ENCODE data around the gene ARMC6.

ARMC6 gene

DNA sequence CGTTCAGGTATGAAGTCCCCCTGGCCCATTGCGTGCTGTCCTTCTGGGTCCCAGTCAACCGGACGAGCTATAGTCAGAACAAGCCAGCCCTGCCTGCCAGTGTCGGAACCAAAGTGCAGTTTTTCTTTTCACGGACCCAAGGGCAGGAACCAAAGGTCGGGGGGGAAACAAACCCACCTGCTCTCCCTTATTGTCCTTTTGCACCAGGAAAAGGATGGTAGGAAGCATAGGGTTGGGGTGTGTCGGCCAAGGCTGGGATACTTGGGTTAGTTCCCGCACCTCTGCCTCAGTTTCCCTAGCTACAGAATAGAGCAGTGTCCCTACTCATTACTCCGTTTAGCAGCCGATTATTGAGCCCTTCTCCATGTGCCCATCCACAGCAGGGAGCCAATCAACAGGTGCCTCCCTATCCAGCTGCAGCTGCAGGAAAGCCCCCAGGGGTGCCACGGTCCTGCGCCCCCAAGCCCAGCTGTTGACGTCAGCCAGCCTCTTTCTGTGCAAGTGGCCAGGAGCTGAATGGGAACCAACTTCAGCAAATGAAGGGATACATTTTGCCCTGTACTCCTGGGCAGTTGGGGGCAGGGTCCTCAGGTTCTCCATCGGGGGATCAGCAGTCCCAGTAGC lies 21.0 kb downstream of the ARMC6 start:
- DNase-seq (ENCODE audit: low read depth in 2 of 2): no peak

DNA sequence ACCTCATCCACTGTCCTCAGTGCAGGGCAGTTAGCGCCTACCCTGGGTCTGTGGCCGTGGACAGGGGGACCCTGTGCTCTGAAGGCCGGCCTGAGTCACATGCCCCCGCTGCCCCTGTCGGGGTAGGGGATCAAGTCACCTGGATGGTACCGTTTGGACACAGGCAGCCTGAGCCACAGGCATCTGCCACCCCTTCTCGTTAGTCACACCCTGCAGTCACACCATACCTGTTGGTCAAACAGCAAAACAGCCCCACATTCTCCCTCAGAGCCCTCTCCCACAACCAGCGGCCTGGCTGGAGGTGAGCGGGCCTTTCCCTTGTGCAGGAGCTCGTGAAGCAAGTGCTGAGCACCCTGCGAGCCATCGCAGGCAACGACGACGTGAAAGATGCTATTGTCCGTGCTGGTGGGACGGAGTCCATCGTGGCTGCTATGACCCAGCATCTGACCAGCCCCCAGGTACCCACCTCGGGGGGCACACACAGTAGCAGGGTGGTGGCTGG lies 21.6 kb downstream of the ARMC6 start:
- no peak for DNase-seq (ENCODE audit: low read depth in 2 of 2)

DNA sequence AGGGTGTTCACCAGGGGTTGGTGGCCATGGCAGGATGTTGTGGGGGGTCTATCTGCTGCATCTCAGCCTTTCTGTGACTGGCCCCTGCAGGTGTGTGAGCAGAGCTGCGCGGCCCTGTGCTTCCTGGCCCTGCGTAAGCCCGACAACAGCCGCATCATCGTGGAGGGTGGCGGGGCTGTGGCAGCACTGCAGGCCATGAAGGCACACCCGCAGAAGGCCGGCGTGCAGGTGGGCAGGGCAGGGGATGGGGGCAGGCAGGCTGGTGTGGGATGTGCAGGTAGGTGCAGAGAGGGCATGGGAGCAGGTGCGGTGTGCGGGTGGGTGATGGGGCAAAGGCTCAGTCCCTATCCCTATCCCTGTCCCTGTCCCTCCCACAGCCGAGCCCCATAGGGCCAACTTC lies 22.3 kb downstream of the ARMC6 start:
- DNase-seq (ENCODE audit: low read depth in 2 of 2): no peak

DNA sequence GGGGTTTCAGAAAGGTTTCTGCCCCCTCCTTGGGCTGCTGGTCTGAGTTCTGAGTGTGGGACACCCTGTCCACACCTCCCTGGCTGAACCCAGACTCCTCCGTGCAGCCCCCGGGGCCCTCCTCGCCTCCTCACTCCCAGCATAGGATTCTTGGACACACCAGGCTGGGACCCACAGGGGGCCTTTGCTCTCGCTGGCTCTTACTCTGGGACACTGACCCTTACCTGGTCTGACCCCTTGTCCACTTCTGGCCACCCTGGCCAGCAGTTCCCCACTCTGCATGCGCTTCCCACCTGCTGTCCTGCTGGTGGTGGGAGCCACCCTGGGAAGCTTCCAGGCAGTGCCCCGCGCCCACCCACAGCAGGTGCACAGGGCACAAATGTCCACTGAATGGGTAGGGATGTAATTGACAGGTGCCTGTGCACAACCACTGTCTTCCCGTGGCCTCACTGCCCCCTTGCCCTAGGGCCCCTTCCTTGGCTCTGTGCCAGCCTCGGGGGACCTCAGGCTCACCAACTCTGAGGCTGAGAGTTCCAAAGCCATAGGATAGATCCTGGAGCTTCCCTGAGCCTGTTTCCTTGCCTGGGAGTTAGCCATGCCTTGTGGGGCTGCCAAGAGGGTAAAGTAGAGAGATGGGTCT lies 23.4 kb downstream of the ARMC6 start:
- DNase-seq (ENCODE audit: low read depth in 2 of 2): no peak

DNA sequence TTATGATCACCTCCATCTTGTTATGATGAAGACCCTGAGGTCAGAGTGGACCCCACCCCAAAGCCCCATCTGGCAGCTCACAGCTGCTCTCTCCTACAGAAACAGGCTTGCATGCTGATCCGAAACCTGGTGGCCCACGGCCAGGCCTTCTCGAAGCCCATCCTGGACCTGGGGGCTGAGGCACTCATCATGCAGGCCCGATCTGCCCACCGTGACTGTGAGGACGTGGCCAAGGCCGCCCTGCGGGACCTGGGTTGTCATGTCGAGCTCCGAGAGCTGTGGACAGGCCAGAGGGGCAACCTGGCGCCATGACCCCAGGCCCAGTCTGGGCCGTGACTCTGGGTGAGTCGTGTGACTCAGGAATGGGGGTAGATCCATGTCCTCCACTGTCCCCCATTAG lies 23.9 kb downstream of the ARMC6 start:
- DNase-seq (ENCODE audit: low read depth in 2 of 2): no peak

DNA sequence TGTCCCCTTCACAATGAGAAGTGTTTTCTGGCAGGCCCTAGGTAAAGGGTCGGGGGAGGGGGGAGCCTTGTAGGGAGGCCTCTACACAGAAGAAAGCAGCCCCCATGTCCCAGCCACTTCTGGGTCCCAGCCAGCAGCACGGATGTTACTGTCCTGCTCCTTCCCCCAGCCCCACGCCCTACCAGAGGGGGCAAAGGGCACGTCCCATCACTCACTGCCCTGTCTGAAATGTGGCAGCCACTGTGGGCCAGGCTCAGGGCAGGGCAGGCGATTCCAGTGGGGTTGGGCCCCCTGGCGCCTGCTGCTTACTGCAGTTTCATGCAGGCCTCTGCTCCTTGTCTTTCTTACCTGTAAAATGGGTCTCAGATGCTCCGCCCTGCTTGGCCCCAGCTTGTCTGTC lies 24.3 kb downstream of the ARMC6 start:
- no peak for DNase-seq (ENCODE audit: low read depth in 2 of 2)

DNA sequence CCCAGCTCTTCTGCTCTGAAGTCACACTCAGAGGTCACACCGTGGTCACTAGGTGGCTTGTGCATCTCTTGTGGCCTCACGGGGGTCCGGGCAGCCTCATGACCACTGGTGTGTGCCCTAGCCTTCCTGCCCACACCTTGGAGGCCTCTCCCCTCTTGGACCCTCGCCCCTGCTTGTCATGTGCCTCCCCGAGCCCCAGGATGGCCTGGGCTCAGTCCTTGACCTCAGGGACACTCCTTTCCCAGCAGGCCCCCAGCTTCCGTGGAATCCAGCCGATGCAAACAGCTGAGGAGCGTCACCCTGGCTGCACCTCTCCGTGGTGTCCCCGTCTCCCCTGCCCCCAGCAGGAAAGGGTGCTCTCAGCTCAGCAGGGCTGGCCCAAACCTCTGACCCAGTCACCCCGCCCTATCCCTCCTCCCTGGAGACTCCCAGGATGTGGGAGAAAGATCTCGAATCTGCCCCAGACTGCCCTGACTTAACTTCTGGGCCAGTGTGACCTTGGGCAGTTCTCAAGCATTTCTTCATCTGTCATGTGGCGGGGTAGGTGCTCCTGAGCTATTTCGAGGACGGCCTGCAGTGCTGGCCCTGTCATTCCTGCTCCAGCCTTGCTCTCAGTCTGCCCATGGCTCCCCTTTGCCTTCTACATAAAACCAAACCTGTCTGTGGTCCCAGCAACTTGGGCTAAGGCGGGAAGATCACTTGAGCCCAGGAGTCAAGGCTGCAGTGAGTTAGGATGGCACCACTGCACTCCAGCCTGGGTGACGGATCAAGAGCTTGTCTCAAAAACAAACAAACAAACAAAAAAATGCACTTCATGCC lies 25.8 kb downstream of the ARMC6 start:
- no peak for DNase-seq (ENCODE audit: low read depth in 2 of 2)

DNA sequence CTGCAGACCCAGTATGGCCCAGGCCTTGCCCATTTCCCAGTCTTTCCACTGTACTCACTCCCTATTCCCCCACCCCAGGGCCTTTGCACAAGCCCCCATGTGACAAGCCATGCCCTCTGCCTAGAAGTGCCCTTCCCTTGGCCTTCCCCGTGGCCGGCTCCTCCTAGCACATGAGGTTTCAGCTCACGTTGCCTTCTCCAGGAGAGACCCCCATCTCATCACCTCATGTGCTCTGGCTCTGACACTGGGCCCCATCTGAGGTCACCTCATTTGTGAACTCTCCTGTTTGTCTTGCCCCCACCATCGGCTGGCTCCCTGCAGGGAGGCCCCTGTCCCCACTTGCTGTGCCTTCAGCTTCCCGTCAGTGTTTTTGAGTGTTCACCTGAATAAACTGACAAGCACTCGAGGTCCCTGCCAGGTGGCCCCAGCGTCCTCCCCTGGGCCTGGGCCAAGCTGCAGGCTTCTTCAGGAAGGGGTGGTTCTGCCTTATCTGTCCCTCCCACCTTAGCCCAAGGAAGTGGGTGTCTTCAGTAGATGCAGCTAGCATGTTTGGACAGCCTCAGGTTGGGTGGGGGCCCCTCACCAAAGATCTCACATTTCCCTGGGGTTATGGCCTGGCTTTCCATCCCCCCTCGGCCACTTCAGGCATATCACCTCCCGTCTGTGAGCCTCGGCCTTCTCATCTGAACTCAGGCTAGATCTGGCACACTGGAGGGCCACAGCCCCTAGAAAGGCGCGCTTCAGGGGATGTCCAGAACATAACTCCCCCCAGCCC lies 26.6 kb downstream of the ARMC6 start:
- DNase-seq (ENCODE audit: low read depth in 2 of 2): no peak

DNA sequence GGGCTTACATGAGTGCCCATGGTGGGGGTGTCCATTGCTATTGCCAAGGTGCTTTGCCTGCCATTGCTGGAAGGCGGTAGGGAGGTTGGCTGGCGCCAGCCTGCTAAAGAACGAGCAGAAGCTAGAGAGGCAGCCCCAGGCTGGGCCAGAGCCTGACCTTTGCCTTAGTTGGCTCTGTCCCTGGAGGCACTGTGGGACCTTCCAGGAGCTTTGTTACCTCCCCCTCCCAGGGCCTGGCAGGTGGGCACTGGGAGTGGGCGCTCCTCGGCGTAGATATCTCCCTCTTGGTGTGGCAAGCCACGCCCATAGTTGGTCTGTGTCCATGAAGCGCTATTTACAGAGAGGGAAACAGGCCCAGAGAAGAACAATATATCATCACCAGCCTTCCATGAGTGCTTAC lies 28.1 kb downstream of the ARMC6 start:
- no peak for DNase-seq (ENCODE audit: low read depth in 2 of 2)

DNA sequence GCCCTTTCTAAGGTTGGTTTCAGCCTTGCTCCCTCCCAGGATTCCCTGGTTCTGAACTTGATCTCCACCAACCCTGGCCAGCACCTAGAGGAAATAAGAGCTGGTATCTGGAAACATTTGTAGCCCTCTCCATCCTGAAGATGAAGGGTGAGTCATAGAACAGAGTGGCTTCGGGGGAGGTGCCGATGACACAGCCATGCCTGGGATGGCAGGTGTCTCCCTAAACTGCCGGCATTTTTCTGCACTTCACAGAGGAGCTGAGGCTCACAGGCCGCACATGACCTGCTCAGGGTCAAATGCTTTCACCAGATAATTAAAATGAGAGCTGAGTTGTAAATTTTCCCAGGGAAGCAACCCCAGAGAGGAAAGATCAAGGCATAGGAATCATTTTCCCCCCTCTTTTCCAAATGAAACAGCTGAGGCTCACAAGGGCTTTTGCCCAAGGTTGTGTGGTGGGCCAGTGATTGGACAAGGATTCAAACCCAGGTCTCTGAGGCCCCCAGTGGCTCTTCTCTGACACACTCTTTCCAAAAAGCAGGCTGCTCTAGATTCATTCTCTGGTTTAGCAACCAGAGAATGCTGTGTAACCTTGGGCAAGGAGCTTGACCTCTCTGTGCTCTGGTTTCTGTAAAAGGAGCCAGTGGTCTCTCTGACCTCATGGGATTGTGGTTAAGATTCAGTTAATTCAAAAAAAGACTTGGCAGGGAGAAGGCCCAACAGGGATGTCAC lies 29.2 kb downstream of the ARMC6 start:
- DNase-seq (ENCODE audit: low read depth in 2 of 2): peak in 1 of 2 donors; percentile 15

DNA sequence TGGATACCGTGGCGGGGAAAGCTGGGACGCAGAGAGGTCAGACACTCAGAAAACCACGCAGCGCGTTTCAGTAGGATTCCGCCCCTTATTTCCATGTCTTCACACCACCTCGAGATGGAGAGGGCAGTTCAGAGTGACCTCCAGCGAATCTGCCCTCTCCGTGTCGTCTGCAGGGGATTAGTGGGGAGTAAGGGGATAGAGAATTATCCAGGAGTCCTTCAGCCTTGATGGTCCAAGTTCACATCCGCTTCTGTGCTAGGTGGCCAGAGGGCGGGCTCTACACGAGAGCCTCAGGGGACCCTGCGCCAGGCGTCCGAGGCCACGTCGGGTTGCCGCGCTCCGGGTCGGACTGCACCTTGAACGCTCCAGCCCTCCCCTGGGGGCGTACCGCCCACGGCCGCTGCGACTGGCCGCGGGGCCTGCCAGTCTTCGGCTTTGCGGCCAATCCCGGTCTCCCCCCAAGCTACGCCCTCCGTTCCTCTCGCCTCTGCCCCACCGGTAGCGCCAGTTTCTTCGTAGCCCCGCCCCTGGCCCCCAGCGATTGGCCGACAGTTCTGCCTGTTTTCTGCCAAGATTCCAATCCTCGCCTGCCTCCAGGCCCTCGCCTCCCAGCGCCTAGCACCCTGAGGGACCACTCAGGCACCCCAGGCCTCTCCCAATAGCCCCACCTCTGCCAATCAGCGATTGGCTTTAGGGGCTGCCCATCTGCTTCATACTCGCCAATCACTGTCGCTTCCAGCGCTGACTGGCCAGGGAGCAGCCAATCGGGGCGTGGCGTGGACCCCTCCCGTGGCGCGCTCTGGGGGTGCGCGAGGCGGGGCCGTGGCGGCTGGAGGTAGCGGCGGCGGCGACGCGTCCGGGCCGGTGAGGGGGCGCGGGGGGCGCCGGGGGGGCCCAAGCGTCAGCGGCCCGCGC lies 30.0 kb downstream of the ARMC6 start, which contains the start of gene SLC25A42:
Gene SLC25A42, plus strand, starts transcription at position 812 of the 915 bp plus-strand sequence. CDS start 32,131 bp downstream, outside the sequence.
- DNase-seq (ENCODE audit: low read depth in 2 of 2): peak; percentile 97

DNA sequence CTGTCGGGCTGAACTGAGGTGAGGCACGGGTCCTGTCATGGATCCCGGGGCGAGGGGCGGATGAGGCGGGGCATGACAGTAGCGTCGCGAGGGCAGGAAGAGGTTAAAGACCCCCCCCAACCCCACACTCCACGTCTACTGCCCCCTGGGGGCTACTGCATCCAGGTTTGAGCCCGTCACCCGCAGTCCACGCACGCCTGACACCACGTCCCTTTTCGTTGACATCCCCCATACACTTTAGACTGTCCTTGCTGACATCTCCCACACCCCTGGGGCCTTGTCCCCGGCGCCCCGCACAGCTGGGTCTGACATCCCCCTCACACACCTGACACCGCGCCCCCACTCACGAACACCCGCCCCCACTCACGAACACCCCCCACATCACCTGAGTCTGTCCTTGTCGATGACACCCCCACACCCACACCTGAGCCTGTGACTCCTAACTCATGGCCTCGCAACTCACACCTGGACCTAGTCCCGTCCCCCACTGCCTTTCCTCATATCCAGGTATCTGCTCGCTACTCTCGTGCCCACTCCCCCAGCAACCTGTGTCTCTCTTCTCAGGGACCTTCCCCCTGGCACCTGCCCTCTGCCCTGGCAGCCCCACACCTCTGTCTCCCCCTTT lies 30.8 kb downstream of the ARMC6 start:
- no peak for DNase-seq (ENCODE audit: low read depth in 2 of 2)

DNA sequence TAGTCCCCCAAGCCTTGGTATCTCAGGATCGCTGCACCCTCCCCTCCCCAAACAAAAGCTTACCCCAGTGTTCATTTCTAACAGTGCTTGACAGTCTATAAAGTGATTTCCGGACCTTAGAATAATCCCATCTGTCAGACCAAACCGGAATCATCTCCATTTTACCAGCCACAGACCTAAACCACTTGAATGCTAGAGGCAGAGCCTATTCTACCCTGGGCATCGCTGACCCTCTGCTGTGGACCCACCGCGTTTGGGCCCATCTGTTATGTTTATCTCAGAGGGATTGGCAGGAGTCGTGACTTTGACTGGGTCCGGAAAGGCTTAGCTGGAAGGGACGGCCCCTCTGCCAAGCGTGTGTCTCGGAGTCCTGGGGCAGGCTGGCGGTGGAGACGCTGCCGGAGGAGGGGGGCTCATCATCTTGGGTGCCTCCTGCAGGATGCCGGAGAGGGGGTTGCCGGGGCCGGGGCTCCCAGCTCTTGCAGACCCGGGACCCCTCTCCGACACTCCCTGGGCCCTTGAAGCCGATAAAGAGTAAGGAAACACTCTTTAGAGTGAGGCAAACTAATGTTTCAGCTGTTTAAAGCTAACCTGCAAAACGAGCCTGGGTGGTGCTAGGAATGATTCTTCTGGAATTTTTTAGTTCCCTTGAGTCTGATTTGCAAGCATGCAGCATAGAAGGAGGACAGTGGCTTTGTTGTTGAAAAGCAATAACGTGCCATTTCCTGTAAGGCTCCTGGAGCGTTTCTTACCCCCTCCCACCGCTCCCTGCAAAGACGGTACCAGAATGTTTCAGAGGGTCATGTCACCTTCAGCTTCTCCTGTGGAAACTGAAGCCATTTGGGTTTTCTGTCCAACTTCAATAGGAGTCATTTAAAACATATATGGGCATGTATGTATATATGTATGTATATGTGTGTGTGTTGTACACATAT lies 31.7 kb downstream of the ARMC6 start:
- peak; percentile 3 to 19 for DNase-seq (ENCODE audit: low read depth in 2 of 2)

DNA sequence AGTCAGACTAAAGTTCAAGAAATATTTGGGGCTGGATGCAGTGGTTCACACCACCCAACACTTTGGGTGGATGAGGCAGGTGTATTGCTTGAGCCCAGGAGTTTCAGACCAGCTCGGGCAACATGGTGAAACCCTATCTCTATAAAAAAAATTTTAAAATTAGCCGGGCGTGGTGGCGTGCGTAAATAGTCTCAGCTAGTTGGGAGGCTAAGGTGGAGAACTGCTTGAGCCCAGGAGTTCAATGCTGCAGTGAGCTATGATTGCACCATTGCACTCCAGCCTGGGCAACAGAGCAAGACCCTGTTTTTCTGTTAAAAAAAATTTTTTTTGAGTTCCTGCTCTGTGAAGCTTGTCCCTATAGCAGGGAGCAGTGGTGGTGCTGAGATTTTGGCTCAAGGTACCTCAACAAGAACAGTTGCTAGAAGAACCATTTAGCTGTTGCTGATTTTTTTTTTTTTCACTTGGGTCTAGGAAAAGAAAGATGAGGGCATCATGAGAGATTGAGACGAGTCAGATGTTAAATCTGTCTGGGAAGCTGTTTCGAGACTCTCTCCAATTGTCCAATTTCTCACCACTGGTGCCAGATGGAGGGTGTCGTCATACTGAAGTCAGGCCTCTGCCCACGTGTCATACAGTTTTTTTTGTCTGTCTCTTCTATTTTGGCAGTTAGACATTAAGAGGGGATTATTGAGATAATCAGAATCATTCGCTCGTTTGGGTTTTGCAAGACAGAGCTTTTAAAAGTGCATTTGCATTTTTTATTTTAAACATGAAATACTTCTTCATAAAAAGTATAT lies 34.1 kb downstream of the ARMC6 start:
- DNase-seq (ENCODE audit: low read depth in 2 of 2): no peak

DNA sequence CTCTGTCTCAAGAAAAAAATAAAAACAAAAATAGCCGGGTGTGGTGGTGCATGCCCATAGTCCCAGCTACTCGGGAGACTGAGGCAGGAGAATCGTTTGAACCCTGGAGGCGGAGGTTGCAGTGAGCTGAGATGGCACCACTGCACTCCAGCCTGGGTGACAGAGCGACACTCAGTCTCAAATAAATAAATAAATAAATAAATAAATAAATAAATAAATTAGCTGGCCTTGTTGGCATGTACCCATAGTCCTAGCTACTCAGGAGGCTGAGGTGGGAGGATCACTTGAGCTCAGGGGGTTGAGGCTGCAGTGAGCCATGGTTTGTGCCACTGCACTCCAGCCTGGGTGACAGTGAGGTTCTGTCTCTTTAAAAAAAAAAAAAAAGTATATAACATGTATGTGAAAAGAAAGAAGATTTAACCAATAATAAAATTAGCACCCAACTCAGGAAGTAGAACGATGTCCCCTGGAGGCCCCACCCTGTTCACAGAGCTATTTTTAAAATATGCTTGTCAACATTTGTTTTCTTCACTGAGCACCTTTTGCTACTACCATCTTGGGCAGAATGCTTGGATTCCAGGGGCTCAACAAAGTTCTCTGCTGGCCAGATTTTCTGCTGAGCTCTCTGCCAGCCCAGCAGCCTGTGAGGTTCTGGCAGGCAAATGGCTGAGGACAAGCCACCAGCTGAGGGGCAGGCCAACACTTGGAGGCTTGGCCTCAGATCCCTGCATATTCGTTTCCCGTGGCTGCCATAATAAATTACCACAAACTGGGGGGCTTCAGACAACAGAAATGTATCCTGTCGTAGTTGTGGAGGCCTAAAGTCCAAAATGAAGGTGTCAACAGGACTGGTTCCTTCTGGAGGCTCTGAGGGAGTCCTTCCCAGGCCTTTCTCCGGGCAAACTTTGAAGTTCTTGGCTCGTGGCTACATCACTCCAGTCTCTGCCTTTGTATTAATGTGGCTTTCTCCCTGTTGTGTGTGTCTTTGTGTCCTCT lies 35.6 kb downstream of the ARMC6 start:
- no peak for DNase-seq (ENCODE audit: low read depth in 2 of 2)

DNA sequence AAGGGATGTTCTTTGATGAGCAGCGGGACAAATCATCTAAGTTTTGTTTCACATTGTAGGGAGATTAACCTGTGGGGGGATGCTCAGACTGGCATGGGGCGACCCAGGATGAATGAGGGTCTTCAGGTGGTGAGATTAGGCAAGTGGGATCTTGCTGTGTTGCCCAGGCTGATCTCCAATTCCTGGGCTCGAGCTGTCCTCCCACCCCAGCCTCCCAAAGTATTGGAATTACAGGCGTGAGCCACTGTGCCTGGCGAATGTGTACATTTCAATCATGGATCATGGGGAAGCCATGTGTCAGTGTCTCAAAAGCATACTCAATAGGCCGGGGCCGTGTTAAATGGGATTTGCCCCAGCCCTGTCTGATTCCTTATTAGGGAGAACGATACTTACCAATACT lies 38.5 kb downstream of the ARMC6 start:
- no peak for DNase-seq (ENCODE audit: low read depth in 2 of 2)
